ENCODE data around the gene TRPM4.

The TRPM4 gene

DNA sequence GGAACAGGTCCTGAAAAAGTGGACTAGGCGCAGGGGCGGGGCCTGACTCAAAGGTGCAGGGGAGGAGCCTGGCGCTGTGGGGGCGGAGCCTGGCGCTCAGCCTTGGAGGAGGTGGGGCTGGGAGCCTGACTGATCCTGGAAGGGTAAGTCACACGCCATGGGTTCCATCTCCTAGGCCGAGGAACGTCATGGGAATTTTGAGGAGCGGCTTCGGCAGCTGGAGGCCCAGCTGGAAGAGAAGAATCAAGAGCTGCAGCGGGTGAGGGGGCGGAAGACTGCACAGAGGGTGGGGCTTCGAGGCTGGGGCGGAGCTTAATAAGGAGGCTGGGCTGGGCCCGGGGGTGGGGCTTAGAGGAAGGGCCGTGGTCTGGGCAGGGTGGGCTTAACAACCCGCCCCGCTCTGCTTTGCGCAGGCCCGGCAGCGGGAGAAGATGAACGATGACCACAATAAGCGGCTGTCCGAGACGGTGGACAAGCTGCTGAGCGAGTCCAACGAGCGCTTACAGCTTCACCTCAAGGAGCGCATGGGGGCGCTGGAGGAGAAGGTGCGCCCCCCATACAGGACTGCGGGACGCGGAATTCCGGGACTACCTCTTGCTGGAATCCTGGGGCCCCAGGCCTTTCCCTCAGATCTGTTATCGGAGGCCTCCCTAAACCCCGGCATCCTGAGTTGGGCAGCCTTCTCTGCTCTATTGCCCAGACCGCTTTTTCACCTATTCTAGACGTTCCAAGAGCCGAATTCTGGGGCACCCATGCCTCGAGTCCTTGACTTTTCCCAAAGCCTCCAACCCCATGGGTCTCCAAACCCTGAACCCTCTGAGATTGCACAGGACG lies 23.8 kb upstream of the TRPM4 start:
- no peak for TF ChIP-seq RAD21 (IDR thresholded peaks at IDR 0.05; ENCODE audit: low read depth)
- TF ChIP-seq CREB1 (IDR thresholded peaks at IDR 0.05; ENCODE audit: low read depth): no peak
- no peak for TF ChIP-seq MAX (IDR thresholded peaks at IDR 0.05)
- no peak for TF ChIP-seq FOXM1 (IDR thresholded peaks at IDR 0.05; ENCODE audit: borderline replicate concordance, low read depth)
- TF ChIP-seq TEAD4 (IDR thresholded peaks at IDR 0.05): no peak
- no peak for TF ChIP-seq EP300 (IDR thresholded peaks at IDR 0.05; ENCODE audit: borderline replicate concordance)
- no peak for TF ChIP-seq NFIC (IDR thresholded peaks at IDR 0.05)
- TF ChIP-seq TAF1 (IDR thresholded peaks at IDR 0.05; ENCODE audit: low read depth): no peak

DNA sequence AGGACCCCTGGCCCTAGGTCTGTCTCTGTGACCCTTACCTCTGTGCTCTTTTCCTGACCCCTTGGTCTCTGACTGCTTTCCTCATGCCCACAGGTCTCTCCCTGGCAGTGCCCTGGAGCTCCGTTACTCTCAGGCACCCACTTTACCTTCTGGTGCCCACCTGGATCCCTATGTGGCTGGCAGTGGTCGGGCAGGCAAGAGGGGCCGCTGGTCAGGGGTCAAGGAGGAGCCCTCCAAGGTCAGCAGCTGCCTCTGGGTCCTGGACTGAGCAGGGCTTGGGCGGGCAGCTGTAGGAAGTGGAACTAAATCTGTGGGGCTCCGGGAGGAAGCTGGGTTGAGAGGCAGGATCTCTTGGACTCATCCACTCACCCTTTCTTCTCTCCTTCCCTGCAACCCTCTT lies 21.9 kb upstream of the TRPM4 start:
- TF ChIP-seq RAD21 (IDR thresholded peaks at IDR 0.05; ENCODE audit: low read depth) (no peak), EGR1 (IDR thresholded peaks at IDR 0.05) (no peak), FOXM1 (IDR thresholded peaks at IDR 0.05; ENCODE audit: borderline replicate concordance, low read depth) (no peak), TCF12 (IDR thresholded peaks at IDR 0.05; ENCODE audit: low read depth) (no peak), CEBPB (IDR thresholded peaks at IDR 0.05) (no peak), MAX (IDR thresholded peaks at IDR 0.05) (no peak), ZBTB7A (IDR thresholded peaks at IDR 0.05; ENCODE audit: low read depth) (no peak), NFIC (IDR thresholded peaks at IDR 0.05) (no peak), YY1 (IDR thresholded peaks at IDR 0.05; ENCODE audit: low read depth) (no peak), USF1 (IDR thresholded peaks at IDR 0.05) (no peak), TAF1 (IDR thresholded peaks at IDR 0.05; ENCODE audit: low read depth) (no peak), EP300 (IDR thresholded peaks at IDR 0.05; ENCODE audit: borderline replicate concordance) (no peak), CREB1 (IDR thresholded peaks at IDR 0.05; ENCODE audit: low read depth) (no peak), TEAD4 (IDR thresholded peaks at IDR 0.05) (no peak)
- TF ChIP-seq, protein P1, sequence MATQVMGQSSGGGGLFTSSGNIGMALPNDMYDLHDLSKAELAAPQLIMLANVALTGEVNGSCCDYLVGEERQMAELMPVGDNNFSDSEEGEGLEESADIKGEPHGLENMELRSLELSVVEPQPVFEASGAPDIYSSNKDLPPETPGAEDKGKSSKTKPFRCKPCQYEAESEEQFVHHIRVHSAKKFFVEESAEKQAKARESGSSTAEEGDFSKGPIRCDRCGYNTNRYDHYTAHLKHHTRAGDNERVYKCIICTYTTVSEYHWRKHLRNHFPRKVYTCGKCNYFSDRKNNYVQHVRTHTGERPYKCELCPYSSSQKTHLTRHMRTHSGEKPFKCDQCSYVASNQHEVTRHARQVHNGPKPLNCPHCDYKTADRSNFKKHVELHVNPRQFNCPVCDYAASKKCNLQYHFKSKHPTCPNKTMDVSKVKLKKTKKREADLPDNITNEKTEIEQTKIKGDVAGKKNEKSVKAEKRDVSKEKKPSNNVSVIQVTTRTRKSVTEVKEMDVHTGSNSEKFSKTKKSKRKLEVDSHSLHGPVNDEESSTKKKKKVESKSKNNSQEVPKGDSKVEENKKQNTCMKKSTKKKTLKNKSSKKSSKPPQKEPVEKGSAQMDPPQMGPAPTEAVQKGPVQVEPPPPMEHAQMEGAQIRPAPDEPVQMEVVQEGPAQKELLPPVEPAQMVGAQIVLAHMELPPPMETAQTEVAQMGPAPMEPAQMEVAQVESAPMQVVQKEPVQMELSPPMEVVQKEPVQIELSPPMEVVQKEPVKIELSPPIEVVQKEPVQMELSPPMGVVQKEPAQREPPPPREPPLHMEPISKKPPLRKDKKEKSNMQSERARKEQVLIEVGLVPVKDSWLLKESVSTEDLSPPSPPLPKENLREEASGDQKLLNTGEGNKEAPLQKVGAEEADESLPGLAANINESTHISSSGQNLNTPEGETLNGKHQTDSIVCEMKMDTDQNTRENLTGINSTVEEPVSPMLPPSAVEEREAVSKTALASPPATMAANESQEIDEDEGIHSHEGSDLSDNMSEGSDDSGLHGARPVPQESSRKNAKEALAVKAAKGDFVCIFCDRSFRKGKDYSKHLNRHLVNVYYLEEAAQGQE (IDR thresholded peaks at IDR 0.05; ENCODE audit: low read depth): no peak

- TF ChIP-seq TEAD4 (IDR thresholded peaks at IDR 0.05) (no peak), FOXM1 (IDR thresholded peaks at IDR 0.05; ENCODE audit: borderline replicate concordance, low read depth) (no peak)
- TF ChIP-seq, protein P1 (IDR thresholded peaks at IDR 0.05; ENCODE audit: low read depth): no peak
These were observed 20.8 kb upstream of the TRPM4 start for GRCh38 chr19:49136771-49137171.

GRCh38 chr19:49140951-49141350 lies 16.6 kb upstream of the TRPM4 start:
- TF ChIP-seq, protein P1 (IDR thresholded peaks at IDR 0.05; ENCODE audit: low read depth): no peak
- no peak for TF ChIP-seq CEBPB (IDR thresholded peaks at IDR 0.05)
- no peak for TF ChIP-seq EGR1 (IDR thresholded peaks at IDR 0.05)
- no peak for TF ChIP-seq TAF1 (IDR thresholded peaks at IDR 0.05; ENCODE audit: low read depth)
- TF ChIP-seq EP300 (IDR thresholded peaks at IDR 0.05; ENCODE audit: borderline replicate concordance): no peak
- TF ChIP-seq ZBTB7A (IDR thresholded peaks at IDR 0.05; ENCODE audit: low read depth): no peak
- no peak for TF ChIP-seq YY1 (IDR thresholded peaks at IDR 0.05; ENCODE audit: low read depth)
- TF ChIP-seq USF1 (IDR thresholded peaks at IDR 0.05): no peak
- no peak for TF ChIP-seq MAX (IDR thresholded peaks at IDR 0.05)
- TF ChIP-seq RAD21 (IDR thresholded peaks at IDR 0.05; ENCODE audit: low read depth): no peak
- no peak for TF ChIP-seq TCF12 (IDR thresholded peaks at IDR 0.05; ENCODE audit: low read depth)
- no peak for TF ChIP-seq TEAD4 (IDR thresholded peaks at IDR 0.05)
- no peak for TF ChIP-seq CREB1 (IDR thresholded peaks at IDR 0.05; ENCODE audit: low read depth)
- TF ChIP-seq NFIC (IDR thresholded peaks at IDR 0.05): no peak
- TF ChIP-seq FOXM1 (IDR thresholded peaks at IDR 0.05; ENCODE audit: borderline replicate concordance, low read depth): no peak
